IMR-90 (cell line): Measurements from ENCODE around the gene COG2. TPM values are rescaled to one million over a fixed set of nuclear protein-coding genes. Genes with fewer than 3 reads are reported as not detected.

Experiments used
- ATAC-seq: fragments of 200-7000 bp; cut with Tn5 transposase; 2 replicates; pipeline ENCODE4 v1.9.1; 2020; ENCODE audit warnings: low read depth, mild to moderate bottlenecking, moderate library complexity
- BruUV-seq: library from RNA; stranded (reverse); fragments of 400-500 nt; replicated peaks from 2 replicates; lab custom pipeline; 2021; lab: Mats Ljungman, UMichigan
- CTCF ChIA-PET: fragments of 300-600 bp; formaldehyde crosslinking; extraction: SDS; loops from one replicate; lab custom pipeline; 2021; ENCODE audit warnings: antibody characterized with exemption; lab: Yijun Ruan, JAX
- POLR2A ChIA-PET: fragments of 300-600 bp; sonication (Branson Sonifier 250); formaldehyde crosslinking; loops from one replicate; lab custom pipeline; 2022; ENCODE audit warnings: antibody characterized with exemption; ENCODE audit not compliant: unreplicated experiment; lab: Charles Lee
- DNase-seq: peaks from one replicate; pipeline ENCODE4 v3.0.0; 2013
- H2AFZ ChIP-seq: replicated peaks from 2 replicates; pipeline ENCODE3; 2013; ENCODE audit warnings: low read length, mild to moderate bottlenecking; ENCODE audit not compliant: poor library complexity
- H2AK5ac ChIP-seq: 2 replicates; pipeline ENCODE4 v1.6.1; 2013; ENCODE audit warnings: low read depth, low read length, inconsistent platforms
- H2AK9ac ChIP-seq: replicated peaks from 2 replicates; pipeline ENCODE3; 2013; ENCODE audit warnings: mild to moderate bottlenecking, low read depth, low read length, moderate library complexity; ENCODE audit not compliant: poor library complexity
- H2BK120ac ChIP-seq: 2 replicates; pipeline ENCODE4 v1.6.1; 2013; ENCODE audit warnings: low read depth, low read length, inconsistent platforms
- H2BK15ac ChIP-seq: 3 replicates; pipeline ENCODE4 v1.6.1; 2013; ENCODE audit warnings: low read depth, low read length, inconsistent platforms
- H2BK20ac ChIP-seq: 2 replicates; pipeline ENCODE4 v1.6.1; 2013; ENCODE audit warnings: low read depth, mild to moderate bottlenecking, inconsistent platforms, low read length, moderate library complexity
- H2BK5ac ChIP-seq: 2 replicates; pipeline ENCODE4 v1.6.1; 2013; ENCODE audit warnings: mild to moderate bottlenecking, low read depth, low read length, inconsistent platforms; ENCODE audit not compliant: poor library complexity, severe bottlenecking
- H3K14ac ChIP-seq: replicated peaks from 2 replicates; pipeline ENCODE4 v1.6.1; 2013; ENCODE audit warnings: low read depth, low read length, inconsistent platforms
- H3K18ac ChIP-seq: 2 replicates; pipeline ENCODE4 v1.6.1; 2013; ENCODE audit warnings: low read depth, low read length, control low read depth
- H3K23ac ChIP-seq: 2 replicates; pipeline ENCODE4 v1.6.1; 2013; ENCODE audit warnings: low read depth, low read length, inconsistent platforms
- H3K27ac ChIP-seq: 2 replicates; pipeline ENCODE4 v1.5.1; 2013; ENCODE audit warnings: mild to moderate bottlenecking, control low read depth, low read length; ENCODE audit not compliant: insufficient read depth
- H3K27me3 ChIP-seq: 2 replicates; pipeline ENCODE4 v1.6.1; 2013; ENCODE audit warnings: low read length; ENCODE audit not compliant: control insufficient read depth, insufficient read depth
- H3K36me3 ChIP-seq: 2 replicates; pipeline ENCODE4 v1.6.1; 2013; ENCODE audit warnings: low read length, mixed read lengths; ENCODE audit not compliant: control insufficient read depth, insufficient read depth
- H3K4ac ChIP-seq: 2 replicates; pipeline ENCODE4 v1.6.1; 2013; ENCODE audit warnings: low read depth, low read length, inconsistent platforms
- H3K4me1 ChIP-seq: 2 replicates; pipeline ENCODE4 v1.6.1; 2013; ENCODE audit warnings: low read length, mixed read lengths; ENCODE audit not compliant: control insufficient read depth, insufficient read depth
- H3K4me2 ChIP-seq: 2 replicates; pipeline ENCODE4 v1.6.1; 2013; ENCODE audit warnings: low read depth, mild to moderate bottlenecking, control low read depth, low read length, moderate library complexity
- H3K4me3 ChIP-seq: 2 replicates; pipeline ENCODE4 v1.5.1; 2013; ENCODE audit warnings: low read depth, mild to moderate bottlenecking, control low read depth, low read length, moderate library complexity; ENCODE audit not compliant: insufficient read depth
- H3K56ac ChIP-seq: 2 replicates; pipeline ENCODE4 v1.6.1; 2013; ENCODE audit warnings: low read length, inconsistent platforms; ENCODE audit not compliant: insufficient read depth; ENCODE audit errors: extremely low read depth
- H3K79me1 ChIP-seq, 2 experiments: 2 replicates each; pipeline ENCODE4 v1.6.1; 2013; ENCODE audit warnings: low read length in 2 of 2, inconsistent platforms in 1 of 2, low read depth in 1 of 2
- H3K9ac ChIP-seq: 2 replicates; pipeline ENCODE4 v1.6.1; 2013; ENCODE audit warnings: low read depth, low read length, control low read depth
- H3K9me1 ChIP-seq: 2 replicates; pipeline ENCODE4 v1.6.1; 2013; ENCODE audit warnings: low read length, inconsistent platforms; ENCODE audit not compliant: insufficient read depth
- H3K9me3 ChIP-seq: 2 replicates; pipeline ENCODE4 v1.6.1; 2013; ENCODE audit warnings: low read length; ENCODE audit not compliant: control insufficient read depth, insufficient read depth
- H4K20me1 ChIP-seq: 2 replicates; pipeline ENCODE4 v1.6.1; 2013; ENCODE audit warnings: low read length, inconsistent platforms; ENCODE audit not compliant: insufficient read depth
- H4K5ac ChIP-seq: 2 replicates; pipeline ENCODE4 v1.6.1; 2013; ENCODE audit warnings: mild to moderate bottlenecking, low read depth, low read length, control low read depth
- H4K8ac ChIP-seq, 2 experiments: 2 replicates each; pipeline ENCODE4 v1.6.1; 2013; ENCODE audit warnings: low read depth in 2 of 2, low read length in 2 of 2, control low read depth in 1 of 2, inconsistent platforms in 1 of 2
- H4K91ac ChIP-seq: 2 replicates; pipeline ENCODE4 v1.6.1; 2013; ENCODE audit warnings: low read depth, low read length, inconsistent platforms; ENCODE audit not compliant: insufficient read depth
- BHLHE40 ChIP-seq: fragments of 150-350 bp; IDR thresholded peaks from 2 replicates; pipeline ENCODE4 v1.6.1; 2016; ENCODE audit warnings: mild to moderate bottlenecking, low read depth, low read length
- CHD1 ChIP-seq: IDR thresholded peaks from 2 replicates; pipeline ENCODE4 v1.6.1; 2012; ENCODE audit warnings: low read depth, low read length, improper control_type of control experiment
- FOS ChIP-seq: fragments of 150-350 bp; IDR thresholded peaks from 2 replicates; pipeline ENCODE4 v1.6.1; 2016; ENCODE audit warnings: low read depth, low read length
- MAFK ChIP-seq: IDR thresholded peaks from 2 replicates; pipeline ENCODE4 v1.6.1; 2012; ENCODE audit warnings: low read depth, low read length, improper control_type of control experiment
- MXI1 ChIP-seq: IDR thresholded peaks from 2 replicates; pipeline ENCODE4 v1.6.1; 2012; ENCODE audit warnings: low read depth, mild to moderate bottlenecking, low read length, moderate library complexity, borderline replicate concordance
- NFE2L2 ChIP-seq: fragments of 150-350 bp; IDR thresholded peaks from 2 replicates; pipeline ENCODE4 v1.6.1; 2016; ENCODE audit warnings: low read depth, mild to moderate bottlenecking, low read length
- POLR2A ChIP-seq: IDR thresholded peaks from 2 replicates; pipeline ENCODE4 v1.6.1; 2012; ENCODE audit warnings: mild to moderate bottlenecking, low read depth, low read length
- WGBS, 2 experiments: methylation state at CpG; one replicate each; pipeline versions ENCODE4 v1.1.5 to v1.1.7; 2013; ENCODE audit warnings: missing lambda C conversion rate in 2 of 2; ENCODE audit not compliant: insufficient read length in 1 of 2; ENCODE audit errors: extremely low coverage in 2 of 2; 5-methylcytosine and 5-hydroxymethylcytosine counted together
- dilution Hi-C: fragments of 300-500 bp; cut with HindIII; formaldehyde crosslinking; loops from one replicate; pipeline ENCODE4 v1.14.3; 2018; ENCODE audit warnings: low sequenced_read_pairs; ENCODE audit not compliant: unreplicated experiment
- in situ Hi-C: fragments of 300-500 bp; cut with MboI; formaldehyde crosslinking; loops from 3 replicates; pipeline ENCODE4 v1.14.3; 2019; ENCODE audit warnings: low sequenced_read_pairs, inconsistent platforms, mixed read lengths
- intact Hi-C: fragments of 100-400 bp; cut with micrococcal nuclease; formaldehyde crosslinking; loops from 2 replicates; pipeline ENCODE4 v1.10.0; 2022
- polyA plus RNA-seq, 3 experiments: library from polyadenylated mRNA; depleted of rRNA; stranded (reverse); fragments of >200 nt; gene quantifications; 2 replicates each; pipeline ENCODE4 v1.2.3, GENCODE V29; 2012; ENCODE audit warnings: low replicate concordance in 1 of 3
- total RNA-seq: library from RNA; depleted of rRNA; stranded (reverse); fragments of >200 nt; gene quantifications from 2 replicates; pipeline ENCODE4 v1.2.3, GENCODE V29; 2012
- TF ChIP-seq, protein P1 (sequence below): fragments of 150-350 bp; IDR thresholded peaks from 2 replicates; pipeline ENCODE4 v1.6.1; 2016; ENCODE audit warnings: low read depth, mild to moderate bottlenecking, low read length, moderate library complexity, borderline replicate concordance
- TF ChIP-seq, protein P2 (sequence below): fragments of 150-350 bp; IDR thresholded peaks from 2 replicates; pipeline ENCODE4 v1.6.1; 2017; ENCODE audit warnings: mild to moderate bottlenecking, antibody characterized with exemption, low read length, low read depth
- TF ChIP-seq, protein P3 (sequence below): conservative IDR thresholded peaks from 2 replicates; pipeline ENCODE4 v1.5.1; 2012; ENCODE audit warnings: mild to moderate bottlenecking, low read depth, low read length, improper control_type of control experiment

Gene COG2
- total and polyA plus RNA-seq, 2 of the 4 experiments (the other 2 are of a cell fraction): 9.1 to 16.7 TPM

DNA sequence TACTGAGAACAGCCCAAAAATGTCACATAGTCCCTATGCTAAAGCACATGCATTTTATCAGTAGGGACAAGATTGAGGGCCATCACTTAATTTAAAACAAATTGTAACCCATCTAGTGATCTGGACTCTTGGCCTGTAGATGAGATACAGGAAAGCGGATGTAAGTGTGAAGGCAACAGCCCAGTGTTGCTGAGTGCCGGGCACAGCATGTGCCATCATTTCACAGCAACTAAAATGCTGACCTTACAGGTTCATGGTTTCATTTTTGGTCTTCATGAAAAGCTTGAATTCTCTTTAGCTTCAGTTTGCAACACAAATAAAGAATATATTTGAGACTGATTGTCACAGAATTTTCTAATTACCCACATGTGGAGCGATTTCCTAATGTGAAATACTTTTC, 5.8 kb downstream of the COG2 start:
- intact Hi-C loops: no loop called here
- Histone ChIP-seq H2BK15ac (no peak overlapping the region), H2BK120ac (no peak overlapping the region), H2BK5ac (no peak overlapping the region), H3K79me1 (peaks cover 17 to 47% of the 10 kb centered on the region in 2 experiments), H2BK20ac (no peak overlapping the region), H3K18ac (no peak overlapping the region), H3K27me3 (no peaks in the 10 kb centered on the region), H4K8ac (no peak overlapping the region), H2AK5ac (no peak overlapping the region), H2AFZ (no peak overlapping the region), H3K27ac (no peak overlapping the region), H3K14ac (no peak overlapping the region), H4K5ac (no peak overlapping the region), H3K56ac (no peak overlapping the region), H3K9me3 (no peaks in the 10 kb centered on the region), H3K4me3 (no peak overlapping the region), H3K9me1 (peaks cover 6% of the 10 kb centered on the region), H3K4me1 (peaks cover 4% of the 10 kb centered on the region), H3K4me2 (no peak overlapping the region), H3K36me3 (no peaks in the 10 kb centered on the region), H3K23ac (no peak overlapping the region), H4K91ac (no peak overlapping the region), H3K9ac (no peak overlapping the region), H3K4ac (no peak overlapping the region), H2AK9ac (no peak overlapping the region), H4K20me1 (no peaks in the 10 kb centered on the region; the same call in 1 of the 2 replicates)
- BruUV-seq: no TSS peak
- no peak for ATAC-seq
- TF ChIP-seq MXI1 (no peak), NFE2L2 (no peak), FOS (no peak), MAFK (no peak), CHD1 (no peak), POLR2A (no peak), BHLHE40 (no peak)
- TF ChIP-seq, protein P1, sequence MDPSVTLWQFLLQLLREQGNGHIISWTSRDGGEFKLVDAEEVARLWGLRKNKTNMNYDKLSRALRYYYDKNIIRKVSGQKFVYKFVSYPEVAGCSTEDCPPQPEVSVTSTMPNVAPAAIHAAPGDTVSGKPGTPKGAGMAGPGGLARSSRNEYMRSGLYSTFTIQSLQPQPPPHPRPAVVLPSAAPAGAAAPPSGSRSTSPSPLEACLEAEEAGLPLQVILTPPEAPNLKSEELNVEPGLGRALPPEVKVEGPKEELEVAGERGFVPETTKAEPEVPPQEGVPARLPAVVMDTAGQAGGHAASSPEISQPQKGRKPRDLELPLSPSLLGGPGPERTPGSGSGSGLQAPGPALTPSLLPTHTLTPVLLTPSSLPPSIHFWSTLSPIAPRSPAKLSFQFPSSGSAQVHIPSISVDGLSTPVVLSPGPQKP: no peak
- TF ChIP-seq, protein P2, sequence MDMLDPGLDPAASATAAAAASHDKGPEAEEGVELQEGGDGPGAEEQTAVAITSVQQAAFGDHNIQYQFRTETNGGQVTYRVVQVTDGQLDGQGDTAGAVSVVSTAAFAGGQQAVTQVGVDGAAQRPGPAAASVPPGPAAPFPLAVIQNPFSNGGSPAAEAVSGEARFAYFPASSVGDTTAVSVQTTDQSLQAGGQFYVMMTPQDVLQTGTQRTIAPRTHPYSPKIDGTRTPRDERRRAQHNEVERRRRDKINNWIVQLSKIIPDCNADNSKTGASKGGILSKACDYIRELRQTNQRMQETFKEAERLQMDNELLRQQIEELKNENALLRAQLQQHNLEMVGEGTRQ: no peak
- TF ChIP-seq, protein P3, sequence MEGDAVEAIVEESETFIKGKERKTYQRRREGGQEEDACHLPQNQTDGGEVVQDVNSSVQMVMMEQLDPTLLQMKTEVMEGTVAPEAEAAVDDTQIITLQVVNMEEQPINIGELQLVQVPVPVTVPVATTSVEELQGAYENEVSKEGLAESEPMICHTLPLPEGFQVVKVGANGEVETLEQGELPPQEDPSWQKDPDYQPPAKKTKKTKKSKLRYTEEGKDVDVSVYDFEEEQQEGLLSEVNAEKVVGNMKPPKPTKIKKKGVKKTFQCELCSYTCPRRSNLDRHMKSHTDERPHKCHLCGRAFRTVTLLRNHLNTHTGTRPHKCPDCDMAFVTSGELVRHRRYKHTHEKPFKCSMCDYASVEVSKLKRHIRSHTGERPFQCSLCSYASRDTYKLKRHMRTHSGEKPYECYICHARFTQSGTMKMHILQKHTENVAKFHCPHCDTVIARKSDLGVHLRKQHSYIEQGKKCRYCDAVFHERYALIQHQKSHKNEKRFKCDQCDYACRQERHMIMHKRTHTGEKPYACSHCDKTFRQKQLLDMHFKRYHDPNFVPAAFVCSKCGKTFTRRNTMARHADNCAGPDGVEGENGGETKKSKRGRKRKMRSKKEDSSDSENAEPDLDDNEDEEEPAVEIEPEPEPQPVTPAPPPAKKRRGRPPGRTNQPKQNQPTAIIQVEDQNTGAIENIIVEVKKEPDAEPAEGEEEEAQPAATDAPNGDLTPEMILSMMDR: no peak
- no peak for DNase-seq
- in situ Hi-C loops: loop anchor here (10.0 kb wide), 1 partner anchor 127 kb away; no protein-coding TSS in a partner anchor
- dilution Hi-C loops: no loop called here
- POLR2A ChIA-PET: no interaction called here
- WGBS, 2 experiments: no CpG with 5 or more reads among the region's 3 CpGs
- CTCF ChIA-PET: no interaction called here
